ENCODE data around the gene IAPP.

GRCh38 chr12:21369141-21369980, 3.3 kb upstream of the IAPP start:
- TF ChIP-seq, protein P1, sequence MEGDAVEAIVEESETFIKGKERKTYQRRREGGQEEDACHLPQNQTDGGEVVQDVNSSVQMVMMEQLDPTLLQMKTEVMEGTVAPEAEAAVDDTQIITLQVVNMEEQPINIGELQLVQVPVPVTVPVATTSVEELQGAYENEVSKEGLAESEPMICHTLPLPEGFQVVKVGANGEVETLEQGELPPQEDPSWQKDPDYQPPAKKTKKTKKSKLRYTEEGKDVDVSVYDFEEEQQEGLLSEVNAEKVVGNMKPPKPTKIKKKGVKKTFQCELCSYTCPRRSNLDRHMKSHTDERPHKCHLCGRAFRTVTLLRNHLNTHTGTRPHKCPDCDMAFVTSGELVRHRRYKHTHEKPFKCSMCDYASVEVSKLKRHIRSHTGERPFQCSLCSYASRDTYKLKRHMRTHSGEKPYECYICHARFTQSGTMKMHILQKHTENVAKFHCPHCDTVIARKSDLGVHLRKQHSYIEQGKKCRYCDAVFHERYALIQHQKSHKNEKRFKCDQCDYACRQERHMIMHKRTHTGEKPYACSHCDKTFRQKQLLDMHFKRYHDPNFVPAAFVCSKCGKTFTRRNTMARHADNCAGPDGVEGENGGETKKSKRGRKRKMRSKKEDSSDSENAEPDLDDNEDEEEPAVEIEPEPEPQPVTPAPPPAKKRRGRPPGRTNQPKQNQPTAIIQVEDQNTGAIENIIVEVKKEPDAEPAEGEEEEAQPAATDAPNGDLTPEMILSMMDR (IDR thresholded peaks at IDR 0.05; ENCODE audit: insufficient read depth, low read depth, low read length): no peak
- no peak for TF ChIP-seq EZH2 (IDR thresholded peaks at IDR 0.05; ENCODE audit: insufficient read depth, low read length)
